Measurements from ENCODE around the gene CREB3. TPM values are rescaled to one million over a fixed set of nuclear protein-coding genes. Genes with fewer than 3 reads are reported as not detected.
A peak's percentile ranks its signal among the peaks of the same experiment; 100 is the strongest.

The CREB3 gene
- total RNA-seq, 6 donors from 2014 or later: 27.2 to 61.3 (median 33.5) TPM

DNA sequence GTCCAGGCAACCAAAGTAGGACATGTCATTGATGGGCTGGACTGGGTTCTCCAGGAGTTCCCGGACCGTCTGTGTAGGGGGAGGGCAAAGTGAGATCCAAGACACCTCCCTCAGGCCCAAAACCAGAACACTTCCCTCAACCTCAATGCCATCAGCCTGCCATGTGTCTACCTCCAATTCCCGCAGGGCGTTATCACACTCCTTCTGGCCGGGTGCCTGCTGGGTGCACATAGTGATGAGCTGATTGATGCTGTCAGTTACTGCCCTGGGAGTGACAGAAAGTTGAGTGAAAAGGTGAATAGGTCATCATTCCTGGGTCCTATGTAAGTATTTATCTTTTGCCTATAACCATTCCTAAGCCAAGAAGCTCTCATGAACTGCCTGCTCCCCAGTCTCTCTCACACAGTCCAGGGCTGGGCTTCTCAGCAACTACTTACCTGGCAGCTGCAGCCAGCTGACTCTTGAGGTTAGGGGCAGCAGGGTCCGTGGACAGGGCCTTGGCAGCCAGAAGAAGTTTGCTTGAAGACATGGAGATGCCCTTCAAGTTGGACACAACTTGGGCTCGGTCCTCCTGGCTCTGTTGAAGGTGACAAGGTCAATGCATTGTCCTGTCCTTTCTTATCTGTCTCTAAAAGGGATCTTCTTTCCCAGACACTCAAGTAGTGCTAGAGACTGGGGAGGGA lies 21.5 kb upstream of the CREB3 start:
- Histone ChIP-seq H3K9me3 (no peaks in the 10 kb centered on the region), H3K4me3 (no peak overlapping the region), H3K36me3 (peaks cover 82 to 98% (median 96%) of the 10 kb centered on the region in 4 donors), H3K4me1 (no peaks in the 10 kb centered on the region), H3K27me3 (no peaks in the 10 kb centered on the region), H3K27ac (no peak overlapping the region)
- no peak for ATAC-seq (ENCODE audit: low FRiP score in 2 of 2)
- TF ChIP-seq, protein P1, sequence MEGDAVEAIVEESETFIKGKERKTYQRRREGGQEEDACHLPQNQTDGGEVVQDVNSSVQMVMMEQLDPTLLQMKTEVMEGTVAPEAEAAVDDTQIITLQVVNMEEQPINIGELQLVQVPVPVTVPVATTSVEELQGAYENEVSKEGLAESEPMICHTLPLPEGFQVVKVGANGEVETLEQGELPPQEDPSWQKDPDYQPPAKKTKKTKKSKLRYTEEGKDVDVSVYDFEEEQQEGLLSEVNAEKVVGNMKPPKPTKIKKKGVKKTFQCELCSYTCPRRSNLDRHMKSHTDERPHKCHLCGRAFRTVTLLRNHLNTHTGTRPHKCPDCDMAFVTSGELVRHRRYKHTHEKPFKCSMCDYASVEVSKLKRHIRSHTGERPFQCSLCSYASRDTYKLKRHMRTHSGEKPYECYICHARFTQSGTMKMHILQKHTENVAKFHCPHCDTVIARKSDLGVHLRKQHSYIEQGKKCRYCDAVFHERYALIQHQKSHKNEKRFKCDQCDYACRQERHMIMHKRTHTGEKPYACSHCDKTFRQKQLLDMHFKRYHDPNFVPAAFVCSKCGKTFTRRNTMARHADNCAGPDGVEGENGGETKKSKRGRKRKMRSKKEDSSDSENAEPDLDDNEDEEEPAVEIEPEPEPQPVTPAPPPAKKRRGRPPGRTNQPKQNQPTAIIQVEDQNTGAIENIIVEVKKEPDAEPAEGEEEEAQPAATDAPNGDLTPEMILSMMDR (IDR thresholded peaks at IDR 0.05): no peak
- no peak for TF ChIP-seq POLR2A (IDR thresholded peaks at IDR 0.05)
- no peak for TF ChIP-seq EP300 (IDR thresholded peaks at IDR 0.05)
- no peak for TF ChIP-seq POLR2AphosphoS5 (IDR thresholded peaks at IDR 0.05)
- WGBS, 2 donors: 88 to 95% methylated on average over 3 to 7 of the region's 7 CpGs
- DNase-seq: no peak

DNA sequence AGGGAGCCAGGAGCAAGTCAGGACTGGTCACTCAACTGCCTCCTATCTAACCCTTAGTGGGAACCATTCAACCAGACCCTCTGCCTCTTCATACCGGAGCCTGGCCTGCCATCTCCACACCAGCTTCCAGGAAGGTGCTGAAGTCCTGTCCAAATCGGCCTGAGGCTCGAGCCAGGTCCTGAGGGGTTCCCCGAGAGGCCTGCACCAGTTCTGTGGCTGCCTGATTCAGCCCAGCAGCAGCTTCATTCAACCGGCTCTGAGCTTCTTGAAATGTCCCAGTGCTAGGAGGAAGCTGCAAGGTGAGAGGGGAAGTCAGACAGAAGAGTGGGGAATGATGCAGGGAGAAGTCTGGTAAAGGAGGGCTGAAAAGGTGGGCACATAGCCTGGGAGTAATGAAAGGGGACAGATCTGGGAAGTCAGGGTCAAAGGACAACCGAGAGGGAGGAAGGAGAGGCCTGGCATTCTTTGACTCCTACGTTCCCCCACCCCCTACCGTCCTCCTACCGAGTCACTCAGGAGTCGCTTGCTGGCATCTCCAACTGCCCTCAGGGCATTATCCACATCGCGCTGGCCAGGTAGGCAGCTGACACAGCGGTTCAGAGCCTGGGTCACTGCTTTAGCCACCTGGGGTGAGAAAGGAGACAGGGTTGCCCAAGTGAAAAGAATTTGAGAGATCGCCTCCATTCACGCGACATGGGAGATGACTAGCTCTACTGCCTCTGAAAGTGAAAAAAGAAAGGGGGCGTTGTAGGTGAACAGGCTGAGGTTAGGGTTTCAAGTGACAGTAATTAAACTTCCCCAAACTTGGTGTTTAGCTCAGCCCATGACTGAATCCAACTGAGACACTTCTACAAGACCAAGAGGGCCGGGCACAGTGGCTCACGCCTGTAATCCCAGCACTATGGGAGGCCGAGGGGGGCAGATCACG lies 20.7 kb upstream of the CREB3 start:
- TF ChIP-seq EP300 (IDR thresholded peaks at IDR 0.05) (no peak), POLR2AphosphoS5 (IDR thresholded peaks at IDR 0.05) (no peak), POLR2A (IDR thresholded peaks at IDR 0.05) (no peak)
- TF ChIP-seq, protein P1 (IDR thresholded peaks at IDR 0.05): no peak
- Histone ChIP-seq H3K27ac (no peak overlapping the region), H3K4me3 (no peak overlapping the region), H3K36me3 (peaks cover 82 to 98% (median 96%) of the 10 kb centered on the region in 4 donors), H3K27me3 (no peaks in the 10 kb centered on the region), H3K9me3 (no peaks in the 10 kb centered on the region), H3K4me1 (no peaks in the 10 kb centered on the region)
- WGBS, 2 donors: 92 to 95% methylated on average over 20 to 21 of the region's 21 CpGs
- ATAC-seq (ENCODE audit: low FRiP score in 2 of 2) (no peak), DNase-seq (no peak)

DNA sequence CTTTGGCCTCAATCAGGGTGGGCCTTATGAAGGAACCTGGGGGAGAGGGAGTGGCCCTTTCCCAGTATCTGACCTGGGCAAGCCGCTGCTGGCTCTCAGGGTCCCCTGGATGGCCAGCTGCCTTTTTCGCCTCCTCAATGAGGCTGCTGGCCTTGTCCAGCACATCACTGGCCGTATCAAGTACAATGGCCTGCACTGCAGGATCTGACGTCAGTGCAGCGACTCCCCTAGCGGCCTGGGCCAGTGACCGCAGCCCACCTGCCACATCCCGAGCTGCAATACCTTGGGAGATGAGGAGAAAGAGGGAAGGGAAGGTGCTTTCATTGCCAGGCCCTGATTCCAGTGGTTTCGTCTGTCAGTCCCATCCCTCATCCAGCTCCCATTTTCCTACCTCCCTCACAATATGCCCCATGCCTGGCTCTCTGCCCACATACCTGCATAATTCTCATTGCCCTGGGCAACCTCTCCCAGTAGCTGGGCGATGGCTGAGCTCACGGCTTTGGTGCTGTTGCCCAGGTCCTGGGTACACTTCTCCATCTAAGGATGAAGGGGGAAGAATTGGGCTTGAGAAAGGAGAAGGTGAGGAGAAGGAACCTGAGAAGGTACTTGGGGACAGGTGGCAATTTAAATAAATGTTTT lies 19.6 kb upstream of the CREB3 start:
- DNase-seq (peak in 1 of 2 donors; percentile 50), ATAC-seq (ENCODE audit: low FRiP score in 2 of 2) (no peak)
- Histone ChIP-seq H3K27ac (no peak overlapping the region), H3K4me3 (no peak overlapping the region), H3K9me3 (no peaks in the 10 kb centered on the region), H3K36me3 (peaks cover 82 to 98% (median 96%) of the 10 kb centered on the region in 4 donors), H3K4me1 (no peaks in the 10 kb centered on the region), H3K27me3 (no peaks in the 10 kb centered on the region)
- WGBS, 2 donors: 89 to 94% methylated on average over 10 to 11 of the region's 11 CpGs
- TF ChIP-seq, protein P1 (IDR thresholded peaks at IDR 0.05): no peak
- TF ChIP-seq EP300 (IDR thresholded peaks at IDR 0.05) (no peak), POLR2A (IDR thresholded peaks at IDR 0.05) (no peak)

DNA sequence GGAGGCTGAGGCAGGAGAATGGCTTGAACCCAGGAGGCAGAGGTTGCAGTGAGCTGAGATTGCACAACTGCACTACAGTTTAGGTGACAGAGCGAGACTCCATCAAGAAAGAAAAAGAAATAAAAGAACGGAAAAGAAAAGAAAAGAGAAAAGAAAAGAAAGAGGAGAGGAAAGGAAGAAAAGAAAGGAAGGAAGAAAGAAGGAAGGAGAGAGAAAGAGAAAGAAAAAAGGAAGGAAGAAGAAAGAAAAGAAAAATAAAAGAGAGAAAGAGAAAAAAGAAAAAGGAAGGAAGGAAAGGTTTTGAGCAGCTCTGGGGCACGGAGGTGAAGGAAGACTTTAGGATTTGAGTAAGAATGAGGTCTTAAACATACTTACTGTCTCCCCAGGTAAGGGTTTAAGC lies 18.9 kb upstream of the CREB3 start:
- H3K4me1 ChIP-seq: no peaks in the 10 kb centered on the region
- no peak overlapping the region for H3K27ac ChIP-seq
- no peak overlapping the region for H3K4me3 ChIP-seq
- DNase-seq (no peak), ATAC-seq (ENCODE audit: low FRiP score in 2 of 2) (no peak)
- H3K27me3 ChIP-seq: no peaks in the 10 kb centered on the region
- TF ChIP-seq EP300 (IDR thresholded peaks at IDR 0.05): no peak
- no peak for TF ChIP-seq POLR2A (IDR thresholded peaks at IDR 0.05)
- TF ChIP-seq POLR2AphosphoS5 (IDR thresholded peaks at IDR 0.05): no peak
- TF ChIP-seq, protein P1 (IDR thresholded peaks at IDR 0.05): no peak
- H3K36me3 ChIP-seq: peaks cover 85 to 98% (median 96%) of the 10 kb centered on the region in 4 donors
- WGBS, 2 donors: 89 to 93% methylated on average over 3 of the region's 3 CpGs
- H3K9me3 ChIP-seq: no peaks in the 10 kb centered on the region

Data from upper lobe of left lung (tissue), 6 donors.